ENCODE data around the gene B3GAT1.

DNA sequence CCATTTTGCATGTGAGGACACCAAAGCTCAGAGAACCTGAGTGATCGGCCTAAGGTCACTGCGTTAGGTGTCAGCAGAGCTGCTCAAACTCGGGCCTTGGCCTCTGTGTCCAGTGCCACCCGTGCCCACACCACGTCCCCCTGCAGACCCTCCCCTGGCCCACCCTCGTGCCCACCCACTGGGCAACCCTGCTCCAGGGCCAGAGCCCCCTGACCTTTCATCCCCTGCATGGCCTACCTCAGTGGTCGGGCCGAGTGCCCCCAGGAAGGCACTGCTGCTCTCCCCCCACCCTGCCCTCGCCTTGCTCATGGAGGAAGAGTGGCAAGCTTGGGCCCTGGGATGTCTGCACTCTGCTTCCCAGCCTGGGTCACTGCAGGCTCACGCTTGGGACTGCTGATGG lies 17.7 kb downstream of the B3GAT1 start:
- TF ChIP-seq, protein P1, sequence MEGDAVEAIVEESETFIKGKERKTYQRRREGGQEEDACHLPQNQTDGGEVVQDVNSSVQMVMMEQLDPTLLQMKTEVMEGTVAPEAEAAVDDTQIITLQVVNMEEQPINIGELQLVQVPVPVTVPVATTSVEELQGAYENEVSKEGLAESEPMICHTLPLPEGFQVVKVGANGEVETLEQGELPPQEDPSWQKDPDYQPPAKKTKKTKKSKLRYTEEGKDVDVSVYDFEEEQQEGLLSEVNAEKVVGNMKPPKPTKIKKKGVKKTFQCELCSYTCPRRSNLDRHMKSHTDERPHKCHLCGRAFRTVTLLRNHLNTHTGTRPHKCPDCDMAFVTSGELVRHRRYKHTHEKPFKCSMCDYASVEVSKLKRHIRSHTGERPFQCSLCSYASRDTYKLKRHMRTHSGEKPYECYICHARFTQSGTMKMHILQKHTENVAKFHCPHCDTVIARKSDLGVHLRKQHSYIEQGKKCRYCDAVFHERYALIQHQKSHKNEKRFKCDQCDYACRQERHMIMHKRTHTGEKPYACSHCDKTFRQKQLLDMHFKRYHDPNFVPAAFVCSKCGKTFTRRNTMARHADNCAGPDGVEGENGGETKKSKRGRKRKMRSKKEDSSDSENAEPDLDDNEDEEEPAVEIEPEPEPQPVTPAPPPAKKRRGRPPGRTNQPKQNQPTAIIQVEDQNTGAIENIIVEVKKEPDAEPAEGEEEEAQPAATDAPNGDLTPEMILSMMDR (IDR thresholded peaks at IDR 0.05), result no peak
- TF ChIP-seq EP300 (IDR thresholded peaks at IDR 0.05) (no peak), POLR2AphosphoS5 (IDR thresholded peaks at IDR 0.05) (no peak), POLR2A (IDR thresholded peaks at IDR 0.05) (no peak)
